RWPE2 (cell line): Measurements from ENCODE around the gene CHN2.

Experiments used
- ATAC-seq: fragments of 200-7000 bp; cut with Tn5 transposase; 3 replicates; pipeline ENCODE4 v1.9.1; 2021; ENCODE audit warnings: low read depth
- DNase-seq: peaks from one replicate; pipeline ENCODE4 v3.0.0-alpha.2; 2020; ENCODE audit warnings: low spot score
- H3K27ac ChIP-seq: fragments of 450-650 bp; 2 replicates; pipeline ENCODE4 v1.5.1; 2017; ENCODE audit warnings: mild to moderate bottlenecking; ENCODE audit not compliant: poor library complexity, severe bottlenecking
- H3K27me3 ChIP-seq: fragments of 250-450 bp; sonication (Bioruptor Pico); 2 replicates; pipeline ENCODE4 v1.5.1; 2021; ENCODE audit warnings: mild to moderate bottlenecking, moderate library complexity; ENCODE audit not compliant: insufficient read depth, poor library complexity, severe bottlenecking
- H3K36me3 ChIP-seq: fragments of 250-450 bp; sonication (Bioruptor Pico); 2 replicates; pipeline ENCODE4 v1.5.1; 2020; ENCODE audit warnings: low read depth, mild to moderate bottlenecking, moderate library complexity
- H3K4me1 ChIP-seq: fragments of 250-450 bp; sonication (Bioruptor Pico); 2 replicates; pipeline ENCODE4 v1.5.1; 2021; ENCODE audit warnings: mild to moderate bottlenecking, moderate library complexity; ENCODE audit not compliant: insufficient read depth, poor library complexity, severe bottlenecking
- H3K4me3 ChIP-seq: fragments of 250-450 bp; sonication (Bioruptor Pico); 2 replicates; pipeline ENCODE4 v1.5.1; 2021; ENCODE audit warnings: mild to moderate bottlenecking, moderate library complexity; ENCODE audit not compliant: severe bottlenecking
- H3K9me3 ChIP-seq: fragments of 250-450 bp; sonication (Bioruptor Pico); 2 replicates; pipeline ENCODE4 v1.5.1; 2021; ENCODE audit warnings: mild to moderate bottlenecking, moderate library complexity; ENCODE audit not compliant: severe bottlenecking
- CTCF ChIP-seq: fragments of 450-650 bp; IDR thresholded peaks from one replicate; pipeline ENCODE4 v1.5.1; 2017; ENCODE audit warnings: mild to moderate bottlenecking, moderate library complexity; ENCODE audit not compliant: poor library complexity, severe bottlenecking

CHN2 gene

GRCh38 chr7:29331163-29331562 lies 136.6 kb downstream of the CHN2 start:
- no peak for TF ChIP-seq CTCF
- DNase-seq (no peak), ATAC-seq (no peak)
- H3K9me3 ChIP-seq = no peaks in the 10 kb centered on the region
- H3K27ac ChIP-seq = no peak overlapping the region
- no peaks in the 10 kb centered on the region for H3K27me3 ChIP-seq
- no peaks in the 10 kb centered on the region for H3K36me3 ChIP-seq
- H3K4me3 ChIP-seq = no peak overlapping the region
- peaks cover 20% of the 10 kb centered on the region for H3K4me1 ChIP-seq

- Histone ChIP-seq H3K4me3 (no peak overlapping the region), H3K4me1 (peaks cover 20% of the 10 kb centered on the region), H3K27ac (no peak overlapping the region), H3K36me3 (no peaks in the 10 kb centered on the region), H3K9me3 (no peaks in the 10 kb centered on the region), H3K27me3 (no peaks in the 10 kb centered on the region)
- no peak for DNase-seq
- no peak for ATAC-seq
- no peak for TF ChIP-seq CTCF
Observed at GRCh38 chr7:29332042-29332811, 137.7 kb downstream of the CHN2 start.

- no peaks in the 10 kb centered on the region for H3K36me3 ChIP-seq
- no peak for DNase-seq
- peaks cover 13% of the 10 kb centered on the region for H3K4me1 ChIP-seq
Observed at GRCh38 chr7:29332875-29333855, 138.6 kb downstream of the CHN2 start.

GRCh38 chr7:29335188-29336083 lies 140.9 kb downstream of the CHN2 start:
- Histone ChIP-seq H3K4me3 (no peak overlapping the region), H3K27me3 (no peaks in the 10 kb centered on the region), H3K9me3 (no peaks in the 10 kb centered on the region), H3K4me1 (no peaks in the 10 kb centered on the region), H3K27ac (no peak overlapping the region), H3K36me3 (no peaks in the 10 kb centered on the region)
- ATAC-seq (no peak), DNase-seq (no peak)
- no peak for TF ChIP-seq CTCF

More at GRCh38 chr7:29332875-29333855, 138.6 kb downstream of the CHN2 start:
- H3K4me3 ChIP-seq = no peak overlapping the region
- TF ChIP-seq CTCF = no peak
- no peaks in the 10 kb centered on the region for H3K9me3 ChIP-seq
- no peak overlapping the region for H3K27ac ChIP-seq
- ATAC-seq = no peak
- H3K27me3 ChIP-seq = no peaks in the 10 kb centered on the region
